Muscle layer of colon (tissue), 2 donors: ENCODE results near the gene APBB1IP.
"Not testable (repeated sequence)": the region's sequence is repeated elsewhere in the genome, so short reads cannot be mapped to it uniquely, and the experiment has no call there.

Experiments
- H3K27ac ChIP-seq: one replicate; pipeline ENCODE4 v1.7.0; 2013; ENCODE audit warnings: low read depth, mild to moderate bottlenecking, low read length, moderate library complexity
- H3K27me3 ChIP-seq, 2 donors: one replicate each; pipeline ENCODE4 v1.7.0; 2013; ENCODE audit warnings: low read length in 2 of 2, mild to moderate bottlenecking in 2 of 2; ENCODE audit not compliant: insufficient read depth in 2 of 2, control insufficient read depth in 1 of 2
- H3K36me3 ChIP-seq: one replicate; pipeline ENCODE4 v1.7.0; 2013; ENCODE audit warnings: mild to moderate bottlenecking, low read length; ENCODE audit not compliant: insufficient read depth
- H3K4me1 ChIP-seq: one replicate; pipeline ENCODE4 v1.7.0; 2013; ENCODE audit warnings: mild to moderate bottlenecking, low read length; ENCODE audit not compliant: insufficient read depth
- H3K4me3 ChIP-seq, 2 donors: one replicate each; pipeline ENCODE4 v1.7.0; 2013; ENCODE audit warnings: low read length in 2 of 2, low read depth in 1 of 2, mild to moderate bottlenecking in 1 of 2, moderate library complexity in 1 of 2
- H3K9ac ChIP-seq: one replicate; pipeline ENCODE4 v1.7.0; 2013; ENCODE audit warnings: low read length
- H3K9me3 ChIP-seq: one replicate; pipeline ENCODE4 v1.7.0; 2013; ENCODE audit warnings: mild to moderate bottlenecking, low read length
- donor health status: abdominal sarcoma.
- donor health status: Adenocarcinoma of cecum.

APBB1IP gene

DNA sequence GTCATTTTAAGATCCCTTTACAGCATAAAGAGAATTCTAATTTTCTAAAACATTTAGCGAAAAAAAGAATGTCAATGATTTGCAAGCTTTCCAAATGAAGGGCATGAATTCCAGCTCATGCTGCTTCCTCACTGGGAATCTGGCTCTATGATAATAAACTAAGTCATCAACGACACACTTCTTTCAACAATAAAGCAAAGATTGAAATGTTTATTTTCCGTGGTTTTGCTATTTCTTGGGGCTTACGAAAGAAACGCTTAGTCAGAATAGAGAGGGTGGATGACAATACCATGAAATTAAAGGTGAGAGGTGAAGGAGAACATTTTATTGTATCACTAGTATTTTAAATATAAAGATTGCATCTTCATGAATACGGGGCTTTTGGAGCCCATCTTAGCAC, 140.2 kb downstream of the APBB1IP start:
- H3K9ac ChIP-seq, H3K4me1 ChIP-seq, H3K27me3 ChIP-seq, H3K27ac ChIP-seq, H3K36me3 ChIP-seq, H3K9me3 ChIP-seq, H3K4me3 ChIP-seq: not testable (repeated sequence)

DNA sequence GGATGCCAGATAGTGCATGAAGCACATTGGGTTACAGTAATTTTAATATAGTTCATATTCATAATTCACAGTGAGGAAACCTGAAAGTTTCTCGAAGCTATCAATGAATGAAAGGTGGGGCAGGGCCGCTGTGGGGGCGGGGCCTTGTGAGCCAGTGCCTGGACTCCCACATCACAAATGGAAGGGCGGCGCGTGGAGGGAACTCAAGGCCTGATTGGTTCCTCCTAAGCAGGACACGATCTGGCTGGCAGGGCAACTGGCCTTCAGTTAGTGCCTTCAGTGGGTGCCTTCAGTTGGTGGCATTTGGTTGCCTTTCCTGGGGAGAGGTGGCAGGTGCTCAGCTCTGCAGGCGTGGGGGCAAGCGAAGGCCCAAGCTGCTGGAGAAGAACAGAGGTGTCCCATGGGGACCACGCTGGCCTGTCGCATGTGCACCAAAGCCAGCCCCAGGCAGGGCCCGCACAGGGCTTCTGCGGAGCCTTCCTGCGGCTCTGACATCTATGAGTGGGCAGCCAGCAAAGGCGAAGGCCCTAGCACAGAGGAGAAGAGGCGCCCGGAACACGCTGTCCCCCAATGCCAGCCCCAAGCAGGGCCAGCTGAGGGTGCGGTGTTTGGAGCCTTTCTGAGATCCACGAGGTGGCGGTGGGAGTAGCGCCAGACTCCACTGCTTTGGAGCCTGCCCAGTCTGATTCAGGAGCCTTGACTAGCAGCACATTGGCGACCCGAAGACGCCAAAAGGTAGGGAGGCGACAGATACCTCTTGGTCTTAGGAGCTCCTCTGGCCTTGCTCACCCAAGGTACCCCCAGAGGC, 141.3 kb downstream of the APBB1IP start:
- Histone ChIP-seq H3K27ac (no peak overlapping the region), H3K27me3 (no peaks in the 10 kb centered on the region), H3K4me3 (no peak overlapping the region), H3K4me1 (no peaks in the 10 kb centered on the region), H3K9me3 (no peaks in the 10 kb centered on the region), H3K9ac (no peak overlapping the region), H3K36me3 (no peaks in the 10 kb centered on the region)

- Histone ChIP-seq H3K9me3 (no peaks in the 10 kb centered on the region), H3K27ac (no peak overlapping the region), H3K36me3 (no peaks in the 10 kb centered on the region), H3K27me3 (no peaks in the 10 kb centered on the region), H3K9ac (no peak overlapping the region), H3K4me3 (no peak overlapping the region), H3K4me1 (no peaks in the 10 kb centered on the region)
These were observed 148.1 kb downstream of the APBB1IP start for GRCh38 chr10:26586211-26586610.

DNA sequence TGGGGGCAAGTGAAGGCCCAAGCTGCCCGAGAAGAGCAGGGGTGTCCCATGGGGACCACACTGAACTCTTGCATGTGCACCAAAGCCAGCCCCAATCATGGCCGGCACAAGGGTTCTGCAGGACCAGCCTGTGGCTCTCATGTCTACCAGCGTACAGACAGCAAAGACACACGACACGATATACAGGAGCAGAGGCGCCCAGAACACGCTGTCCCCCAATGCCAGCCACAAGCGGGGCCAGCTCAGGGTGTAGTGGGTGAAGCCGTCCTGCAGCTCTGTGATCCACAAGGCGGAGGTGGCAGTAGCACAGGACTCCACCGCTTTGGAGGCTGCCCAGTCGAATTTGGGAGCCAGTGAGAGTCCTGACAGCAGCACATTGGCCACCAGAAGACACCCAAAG, 150.5 kb downstream of the APBB1IP start:
- no peaks in the 10 kb centered on the region for H3K36me3 ChIP-seq
- no peaks in the 10 kb centered on the region for H3K27me3 ChIP-seq
- no peaks in the 10 kb centered on the region for H3K4me1 ChIP-seq
- H3K4me3 ChIP-seq, result no peak overlapping the region
- H3K9me3 ChIP-seq, result no peaks in the 10 kb centered on the region
- no peak overlapping the region for H3K9ac ChIP-seq
- no peak overlapping the region for H3K27ac ChIP-seq

- H3K9ac ChIP-seq, H3K9me3 ChIP-seq, H3K36me3 ChIP-seq, H3K4me3 ChIP-seq, H3K27me3 ChIP-seq, H3K27ac ChIP-seq, H3K4me1 ChIP-seq: not testable (repeated sequence)
These were observed 151.7 kb downstream of the APBB1IP start for GRCh38 chr10:26589813-26590212.

DNA sequence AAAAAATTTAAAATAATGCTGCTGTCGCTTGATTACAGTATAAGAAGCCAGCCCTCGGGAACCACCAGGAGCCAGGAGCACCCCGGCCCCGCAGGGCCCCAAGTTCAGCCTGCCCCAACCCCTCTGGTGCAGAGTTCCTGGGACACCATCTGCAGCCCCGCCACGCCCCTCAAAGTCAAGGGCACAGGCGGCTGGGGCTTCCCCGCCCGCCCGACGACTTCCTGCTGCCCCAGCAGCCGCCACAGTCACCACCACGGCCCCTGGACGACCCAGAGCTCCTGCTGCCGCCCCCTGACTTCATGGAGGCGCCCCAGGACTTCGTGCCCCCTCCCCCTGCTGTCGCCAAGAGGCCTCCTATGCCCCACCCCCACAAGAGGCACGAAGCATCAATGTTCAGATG, 155.8 kb downstream of the APBB1IP start:
- no peaks in the 10 kb centered on the region for H3K36me3 ChIP-seq
- no peak overlapping the region for H3K4me3 ChIP-seq

GRCh38 chr10:26603283-26603682, 165.1 kb downstream of the APBB1IP start:
- H3K27me3 ChIP-seq, H3K36me3 ChIP-seq, H3K4me1 ChIP-seq, H3K4me3 ChIP-seq, H3K9ac ChIP-seq, H3K9me3 ChIP-seq, H3K27ac ChIP-seq: not testable (repeated sequence)

More for the DNA sequence above, 155.8 kb downstream of the APBB1IP start:
- Histone ChIP-seq H3K9me3 (no peaks in the 10 kb centered on the region), H3K9ac (no peak overlapping the region), H3K27me3 (peaks cover 0 to 4% of the 10 kb centered on the region in 2 donors), H3K27ac (no peak overlapping the region), H3K4me1 (no peaks in the 10 kb centered on the region)

- not testable (repeated sequence) for H3K4me3 ChIP-seq, H3K27me3 ChIP-seq, H3K9ac ChIP-seq, H3K36me3 ChIP-seq, H3K27ac ChIP-seq, H3K4me1 ChIP-seq, H3K9me3 ChIP-seq
These were observed 166.4 kb downstream of the APBB1IP start for GRCh38 chr10:26604320-26605093.

DNA sequence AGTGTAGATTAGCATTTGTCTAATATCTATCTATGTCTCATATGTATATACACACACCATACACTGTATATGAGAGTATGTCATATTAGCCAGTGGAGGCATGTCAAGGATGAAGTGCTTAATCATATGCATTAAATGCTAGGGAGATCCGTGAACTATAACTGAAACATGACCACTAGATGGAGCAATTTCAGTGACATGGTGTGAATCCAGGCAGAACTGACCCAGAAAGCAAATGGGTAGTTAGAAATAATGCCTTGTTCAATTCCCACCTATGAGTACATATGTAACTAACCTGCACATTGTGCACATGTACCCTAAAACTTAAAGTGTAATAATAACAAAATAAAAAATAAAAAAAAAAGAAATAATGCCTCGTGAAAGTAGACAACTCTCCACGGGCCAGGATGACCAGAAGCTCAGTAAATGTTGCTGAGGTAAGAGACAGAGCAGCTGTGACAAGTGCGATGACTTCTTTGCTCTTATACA, 168.3 kb downstream of the APBB1IP start:
- H3K4me3 ChIP-seq, H3K4me1 ChIP-seq, H3K9ac ChIP-seq, H3K36me3 ChIP-seq, H3K27me3 ChIP-seq, H3K27ac ChIP-seq, H3K9me3 ChIP-seq: not testable (repeated sequence)

DNA sequence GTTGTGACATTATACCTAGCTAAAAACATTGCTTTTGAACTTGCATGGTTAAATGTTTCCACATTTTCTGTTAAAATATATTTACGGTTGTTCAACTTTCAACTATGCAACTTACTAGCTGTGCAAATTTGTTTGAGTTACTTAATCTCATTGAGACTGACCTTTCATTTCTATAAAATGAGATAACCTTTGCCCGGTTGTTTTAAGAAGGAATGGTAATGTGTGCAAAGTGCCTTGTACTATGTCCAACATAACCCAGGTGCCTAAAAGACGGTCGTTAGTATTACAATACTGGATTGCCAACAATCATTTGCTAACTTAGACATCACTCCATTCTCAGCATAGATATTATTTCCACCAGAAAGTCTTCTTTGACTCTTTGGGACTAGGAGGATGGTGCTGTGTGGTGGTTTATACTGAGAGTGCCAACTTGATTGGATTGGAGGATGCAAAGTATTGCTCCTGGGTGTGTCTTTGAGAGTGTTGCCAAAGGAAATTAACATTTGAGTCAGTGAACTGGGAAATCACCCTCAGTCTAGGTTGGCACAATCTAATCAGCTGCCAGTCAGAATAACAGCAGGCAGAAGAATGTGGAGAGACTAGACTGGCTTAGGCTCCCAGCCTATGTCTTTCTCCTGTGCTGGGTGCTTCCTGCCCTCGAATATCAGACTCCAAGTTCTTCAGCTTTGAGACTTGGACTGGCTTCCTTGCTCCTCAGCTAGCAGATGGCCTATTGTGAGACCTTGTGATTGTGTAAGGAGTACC, 174.2 kb downstream of the APBB1IP start:
- H3K27ac ChIP-seq, result no peak overlapping the region

More for the DNA sequence above, 174.2 kb downstream of the APBB1IP start:
- Histone ChIP-seq H3K27me3 (no peaks in the 10 kb centered on the region), H3K9ac (no peak overlapping the region), H3K4me3 (no peak overlapping the region), H3K4me1 (no peaks in the 10 kb centered on the region), H3K9me3 (no peaks in the 10 kb centered on the region), H3K36me3 (no peaks in the 10 kb centered on the region)
